ENCODE results near the gene PPARA.

Gene PPARA

GRCh38 chr22:46150655-46151477 lies 540 bp downstream of the PPARA start:
- Histone ChIP-seq H3K4ac (ENCODE audit: low read length) (no peak overlapping the region), H3K18ac (ENCODE audit: low read length) (peak overlapping the region; percentile 92), H4K91ac (ENCODE audit: low read depth, low read length, poor library complexity) (no peak overlapping the region), H2AFZ (ENCODE audit: low read length) (peak overlapping the region; percentile 97), H3K4me2 (ENCODE audit: insufficient read depth, low read length, poor library complexity, severe bottlenecking) (peak overlapping the region; percentile 96), H2BK15ac (ENCODE audit: low read length) (no peak overlapping the region), H3K23ac (ENCODE audit: low read depth, low read length, poor library complexity) (peak overlapping the region; percentile 10), H3K14ac (ENCODE audit: low read length) (no peak overlapping the region), H3K4me3 (ENCODE audit: low read length in 2 of 2) (peak overlapping the region; percentile 58 to 89), H3K4me1 (ENCODE audit: control insufficient read depth in 2 of 2, insufficient read depth in 1 of 2, low read depth in 1 of 2, low read length in 2 of 2) (peaks cover 4 to 10% of the 10 kb centered on the region in 2 donors), H3K36me3 (replicated peaks in 1 of 2; ENCODE audit: control insufficient read depth in 2 of 2, insufficient read depth in 2 of 2, low read length in 2 of 2) (no peaks in the 10 kb centered on the region), H3K9me3 (replicated peaks in 1 of 2; ENCODE audit: control insufficient read depth in 2 of 2, insufficient read depth in 1 of 2, low read depth in 1 of 2, low read length in 2 of 2) (no peaks in the 10 kb centered on the region), H2BK5ac (ENCODE audit: low read length) (no peak overlapping the region), H2AK5ac (ENCODE audit: low read depth, low read length) (no peak overlapping the region), H3K27ac (replicated peaks; ENCODE audit: low read length) (no peak overlapping the region), H2BK12ac (ENCODE audit: low read length) (no peak overlapping the region), H2BK120ac (ENCODE audit: low read depth, low read length) (no peak overlapping the region), H4K8ac (ENCODE audit: low read depth, low read length) (no peak overlapping the region), H3K79me1 (ENCODE audit: low read depth, low read length) (no peaks in the 10 kb centered on the region), H3K27me3 (ENCODE audit: control insufficient read depth in 3 of 3, insufficient read depth in 3 of 3, low read depth in 1 of 3, low read length in 3 of 3) (peaks cover 8 to 62% (median 54%) of the 10 kb centered on the region in 3 experiments), H3K9ac (ENCODE audit: low read depth, low read length, poor library complexity) (peak overlapping the region; percentile 82)
- no CpG with 5 or more reads among the region's 101 CpGs for WGBS, 2 donors (ENCODE audit: extremely low coverage in 2 of 2, insufficient read length in 2 of 2, insufficient replicate concordance in 1 of 2)
- DNase-seq (ENCODE audit: low spot score), result peak; percentile 29

GRCh38 chr22:46153930-46154329 lies 3.6 kb downstream of the PPARA start:
- Histone ChIP-seq H3K27me3 (ENCODE audit: control insufficient read depth in 3 of 3, insufficient read depth in 3 of 3, low read depth in 1 of 3, low read length in 3 of 3) (peaks cover 4 to 34% (median 31%) of the 10 kb centered on the region in 3 experiments), H3K18ac (ENCODE audit: low read length) (no peak overlapping the region), H4K8ac (ENCODE audit: low read depth, low read length) (no peak overlapping the region), H2AFZ (ENCODE audit: low read length) (no peak overlapping the region), H3K23ac (ENCODE audit: low read depth, low read length, poor library complexity) (no peak overlapping the region), H3K27ac (replicated peaks; ENCODE audit: low read length) (no peak overlapping the region), H2BK15ac (ENCODE audit: low read length) (no peak overlapping the region), H2BK120ac (ENCODE audit: low read depth, low read length) (no peak overlapping the region), H3K4me2 (ENCODE audit: insufficient read depth, low read length, poor library complexity, severe bottlenecking) (no peak overlapping the region), H3K14ac (ENCODE audit: low read length) (no peak overlapping the region), H3K4me3 (ENCODE audit: low read length in 2 of 2) (no peak overlapping the region), H3K79me1 (ENCODE audit: low read depth, low read length) (no peaks in the 10 kb centered on the region), H3K9me3 (replicated peaks in 1 of 2; ENCODE audit: control insufficient read depth in 2 of 2, insufficient read depth in 1 of 2, low read depth in 1 of 2, low read length in 2 of 2) (no peaks in the 10 kb centered on the region), H2BK5ac (ENCODE audit: low read length) (no peak overlapping the region), H3K4ac (ENCODE audit: low read length) (no peak overlapping the region), H4K91ac (ENCODE audit: low read depth, low read length, poor library complexity) (no peak overlapping the region), H3K9ac (ENCODE audit: low read depth, low read length, poor library complexity) (no peak overlapping the region), H2BK12ac (ENCODE audit: low read length) (no peak overlapping the region), H3K36me3 (replicated peaks in 1 of 2; ENCODE audit: control insufficient read depth in 2 of 2, insufficient read depth in 2 of 2, low read length in 2 of 2) (no peaks in the 10 kb centered on the region), H3K4me1 (ENCODE audit: control insufficient read depth in 2 of 2, insufficient read depth in 1 of 2, low read depth in 1 of 2, low read length in 2 of 2) (peaks cover 4 to 10% of the 10 kb centered on the region in 2 donors), H2AK5ac (ENCODE audit: low read depth, low read length) (no peak overlapping the region)
- no CpG with 5 or more reads among the region's 3 CpGs for WGBS, 2 donors (ENCODE audit: extremely low coverage in 2 of 2, insufficient read length in 2 of 2, insufficient replicate concordance in 1 of 2)
- no peak for DNase-seq (ENCODE audit: low spot score)

GRCh38 chr22:46156031-46156430 lies 5.7 kb downstream of the PPARA start:
- H2AK5ac ChIP-seq (ENCODE audit: low read depth, low read length), result no peak overlapping the region
- no peak overlapping the region for H2BK5ac ChIP-seq (ENCODE audit: low read length)
- DNase-seq (ENCODE audit: low spot score), result no peak
- no peak overlapping the region for H4K8ac ChIP-seq (ENCODE audit: low read depth, low read length)
- H3K4ac ChIP-seq (ENCODE audit: low read length), result no peak overlapping the region
- peaks cover 0 to 18% (median 16%) of the 10 kb centered on the region in 3 experiments for H3K27me3 ChIP-seq (ENCODE audit: control insufficient read depth in 3 of 3, insufficient read depth in 3 of 3, low read depth in 1 of 3, low read length in 3 of 3)
- H3K9me3 ChIP-seq (replicated peaks in 1 of 2; ENCODE audit: control insufficient read depth in 2 of 2, insufficient read depth in 1 of 2, low read depth in 1 of 2, low read length in 2 of 2), result no peaks in the 10 kb centered on the region
- no peaks in the 10 kb centered on the region for H3K79me1 ChIP-seq (ENCODE audit: low read depth, low read length)
- no peak overlapping the region for H3K14ac ChIP-seq (ENCODE audit: low read length)
- H2BK12ac ChIP-seq (ENCODE audit: low read length), result no peak overlapping the region
- H2AFZ ChIP-seq (ENCODE audit: low read length), result no peak overlapping the region
- H2BK120ac ChIP-seq (ENCODE audit: low read depth, low read length), result no peak overlapping the region
- no peak overlapping the region for H2BK15ac ChIP-seq (ENCODE audit: low read length)
- no peaks in the 10 kb centered on the region for H3K36me3 ChIP-seq (replicated peaks in 1 of 2; ENCODE audit: control insufficient read depth in 2 of 2, insufficient read depth in 2 of 2, low read length in 2 of 2)
- no peak overlapping the region for H3K18ac ChIP-seq (ENCODE audit: low read length)
- no peak overlapping the region for H3K4me2 ChIP-seq (ENCODE audit: insufficient read depth, low read length, poor library complexity, severe bottlenecking)
- H3K27ac ChIP-seq (replicated peaks; ENCODE audit: low read length), result no peak overlapping the region
- H3K4me1 ChIP-seq (ENCODE audit: control insufficient read depth in 2 of 2, insufficient read depth in 1 of 2, low read depth in 1 of 2, low read length in 2 of 2), result peaks cover 4 to 10% of the 10 kb centered on the region in 2 donors
- no peak overlapping the region for H3K4me3 ChIP-seq (ENCODE audit: low read length in 2 of 2)
- H3K23ac ChIP-seq (ENCODE audit: low read depth, low read length, poor library complexity), result no peak overlapping the region
- WGBS, 2 donors (ENCODE audit: extremely low coverage in 2 of 2, insufficient read length in 2 of 2, insufficient replicate concordance in 1 of 2), result no CpG with 5 or more reads among the region's 3 CpGs
- no peak overlapping the region for H4K91ac ChIP-seq (ENCODE audit: low read depth, low read length, poor library complexity)
- H3K9ac ChIP-seq (ENCODE audit: low read depth, low read length, poor library complexity), result no peak overlapping the region

GRCh38 chr22:46158283-46158682 lies 8.0 kb downstream of the PPARA start:
- Histone ChIP-seq H4K8ac (ENCODE audit: low read depth, low read length) (no peak overlapping the region), H3K14ac (ENCODE audit: low read length) (no peak overlapping the region), H3K4me2 (ENCODE audit: insufficient read depth, low read length, poor library complexity, severe bottlenecking) (no peak overlapping the region), H2BK15ac (ENCODE audit: low read length) (no peak overlapping the region), H3K23ac (ENCODE audit: low read depth, low read length, poor library complexity) (no peak overlapping the region), H3K4ac (ENCODE audit: low read length) (no peak overlapping the region), H2BK12ac (ENCODE audit: low read length) (no peak overlapping the region), H2BK120ac (ENCODE audit: low read depth, low read length) (no peak overlapping the region), H3K27me3 (ENCODE audit: control insufficient read depth in 3 of 3, insufficient read depth in 3 of 3, low read depth in 1 of 3, low read length in 3 of 3) (no peaks in the 10 kb centered on the region), H2AFZ (ENCODE audit: low read length) (no peak overlapping the region), H3K9ac (ENCODE audit: low read depth, low read length, poor library complexity) (no peak overlapping the region), H3K27ac (replicated peaks; ENCODE audit: low read length) (no peak overlapping the region), H3K9me3 (replicated peaks in 1 of 2; ENCODE audit: control insufficient read depth in 2 of 2, insufficient read depth in 1 of 2, low read depth in 1 of 2, low read length in 2 of 2) (no peaks in the 10 kb centered on the region), H4K91ac (ENCODE audit: low read depth, low read length, poor library complexity) (no peak overlapping the region), H3K79me1 (ENCODE audit: low read depth, low read length) (no peaks in the 10 kb centered on the region), H2BK5ac (ENCODE audit: low read length) (no peak overlapping the region), H2AK5ac (ENCODE audit: low read depth, low read length) (no peak overlapping the region), H3K36me3 (replicated peaks in 1 of 2; ENCODE audit: control insufficient read depth in 2 of 2, insufficient read depth in 2 of 2, low read length in 2 of 2) (no peaks in the 10 kb centered on the region), H3K4me3 (ENCODE audit: low read length in 2 of 2) (no peak overlapping the region), H3K18ac (ENCODE audit: low read length) (no peak overlapping the region), H3K4me1 (ENCODE audit: control insufficient read depth in 2 of 2, insufficient read depth in 1 of 2, low read depth in 1 of 2, low read length in 2 of 2) (no peaks in the 10 kb centered on the region)
- DNase-seq (ENCODE audit: low spot score), result no peak
- no CpG with 5 or more reads among the region's 7 CpGs for WGBS, 2 donors (ENCODE audit: extremely low coverage in 2 of 2, insufficient read length in 2 of 2, insufficient replicate concordance in 1 of 2)
